M059J (cell line): ENCODE measurements around the gene CCL3. TPM values are rescaled to one million over a fixed set of nuclear protein-coding genes. Genes with fewer than 3 reads are reported as not detected.
"Not testable (repeated sequence)": the region's sequence is repeated elsewhere in the genome, so short reads cannot be mapped to it uniquely, and the experiment has no call there.

Source experiments
- DNase-seq: peaks from one replicate; pipeline ENCODE4 v3.0.0-alpha.2; 2012; ENCODE audit warnings: low read depth
- total RNA-seq: library from RNA; depleted of rRNA; stranded (reverse); fragments of >200 nt; shearing (Covaris generic); gene quantifications from 2 replicates; pipeline ENCODE4 v1.2.3, GENCODE V29; 2014

CCL3 gene
- total RNA-seq, 1 experiment from 2014 or later, result not detected

DNA sequence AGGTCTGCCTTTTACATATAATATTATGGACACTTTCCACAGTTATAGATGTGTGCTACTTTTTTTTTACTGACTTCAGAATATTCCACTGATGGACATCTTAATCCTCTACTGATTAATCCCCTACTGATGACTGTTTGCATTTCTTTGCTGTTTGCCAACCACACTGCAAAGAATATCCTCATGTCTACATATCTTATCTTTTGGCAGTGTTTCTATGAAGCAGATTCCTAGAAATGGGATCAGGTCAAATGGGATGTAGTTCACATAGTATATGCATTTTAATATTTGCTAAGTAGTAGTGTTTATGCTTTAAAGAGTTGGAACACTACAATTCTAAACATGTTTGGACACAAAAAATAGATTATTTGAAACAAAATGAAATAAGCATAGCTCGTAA lies 3.2 kb downstream of the CCL3 start:
- DNase-seq, result no peak

GRCh38 chr17:36085765-36086164 lies 4.2 kb downstream of the CCL3 start:
- DNase-seq, result no peak

DNA sequence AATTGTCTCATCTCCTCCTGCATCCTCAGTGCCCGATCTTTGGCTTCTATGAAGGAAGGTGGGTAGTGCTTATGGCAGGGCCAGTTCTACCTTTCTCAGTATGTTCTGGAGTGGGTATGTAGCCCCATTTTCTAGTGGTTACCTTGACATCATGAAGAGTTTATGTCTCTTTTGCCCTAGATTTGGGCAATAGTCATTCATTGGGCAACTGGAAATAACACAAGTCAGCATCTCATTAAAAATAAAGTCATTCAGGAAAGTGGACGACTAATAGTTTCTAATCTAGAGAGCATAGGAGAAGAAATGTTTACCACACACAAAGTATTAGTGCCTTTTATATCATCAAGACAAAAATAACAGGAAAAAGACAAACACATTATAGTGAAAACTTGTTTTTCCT lies 6.3 kb downstream of the CCL3 start:
- not testable (repeated sequence) for DNase-seq

GRCh38 chr17:36082482-36083120 lies 7.3 kb downstream of the CCL3 start:
- peak; percentile 1 for DNase-seq

DNA sequence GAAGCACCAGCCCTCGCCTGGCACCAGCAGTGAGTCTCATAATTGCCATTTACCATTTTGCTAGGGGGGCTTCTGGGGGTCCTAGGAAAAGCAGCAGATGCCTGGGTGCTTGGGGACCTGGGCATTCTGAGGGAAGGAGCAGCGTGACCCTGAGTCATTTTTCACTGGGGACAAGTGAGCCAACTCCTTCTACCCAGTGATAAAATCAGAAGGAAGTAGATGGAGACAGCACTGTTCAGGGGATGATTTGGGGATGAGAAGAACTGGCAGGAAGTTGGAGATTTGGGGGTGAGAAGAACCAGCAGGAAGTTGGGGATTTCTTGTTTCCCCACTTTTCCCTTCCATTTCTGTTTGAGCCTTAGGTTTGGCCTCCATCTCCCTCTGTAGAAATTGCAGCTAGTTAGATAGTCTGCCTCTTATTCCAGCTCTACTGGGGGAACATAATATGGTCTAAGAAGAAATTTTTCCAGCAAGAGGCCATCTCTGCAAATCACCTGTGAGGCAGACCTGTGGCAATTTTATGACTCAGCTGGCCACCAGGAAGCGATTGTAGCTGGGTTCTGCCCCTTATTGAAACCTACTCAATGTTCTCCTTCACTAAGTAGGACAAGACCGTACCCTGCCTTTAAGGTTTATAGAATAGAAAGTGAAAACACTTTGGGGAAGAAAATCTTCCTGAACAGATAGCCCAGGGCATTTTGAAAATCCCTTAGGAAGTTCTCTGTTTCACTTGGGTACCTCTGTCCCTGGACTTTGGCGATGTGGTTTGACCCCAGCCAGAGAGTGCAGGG lies 8.1 kb downstream of the CCL3 start:
- not testable (repeated sequence) for DNase-seq

GRCh38 chr17:36074365-36074764 lies 15.6 kb downstream of the CCL3 start:
- DNase-seq, result no peak

- DNase-seq, result peak; percentile 9
Observed at GRCh38 chr17:36072431-36073121, 17.4 kb downstream of the CCL3 start.

GRCh38 chr17:36071751-36072150 lies 18.2 kb downstream of the CCL3 start:
- no peak for DNase-seq

GRCh38 chr17:36070427-36070826 lies 19.5 kb downstream of the CCL3 start:
- DNase-seq, result no peak

DNA sequence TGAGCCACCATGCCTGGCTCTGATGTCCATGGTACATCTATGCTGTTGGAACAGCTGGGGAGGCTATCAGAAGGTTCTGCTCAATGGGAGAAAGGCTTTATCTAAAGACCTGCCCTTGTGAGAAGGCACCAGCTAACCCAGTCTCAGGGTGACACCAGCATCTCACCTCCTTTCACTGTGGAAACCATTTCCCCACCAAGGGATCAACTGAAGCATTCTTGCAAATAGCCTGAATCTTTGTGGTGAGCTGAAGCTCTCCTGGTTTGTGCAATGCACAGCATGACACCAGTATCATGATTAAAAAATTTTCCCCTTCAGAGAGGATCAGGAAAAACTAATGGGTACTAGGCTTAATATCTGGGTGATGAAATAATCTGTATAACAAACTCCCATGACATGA lies 20.8 kb downstream of the CCL3 start:
- DNase-seq, result no peak

DNA sequence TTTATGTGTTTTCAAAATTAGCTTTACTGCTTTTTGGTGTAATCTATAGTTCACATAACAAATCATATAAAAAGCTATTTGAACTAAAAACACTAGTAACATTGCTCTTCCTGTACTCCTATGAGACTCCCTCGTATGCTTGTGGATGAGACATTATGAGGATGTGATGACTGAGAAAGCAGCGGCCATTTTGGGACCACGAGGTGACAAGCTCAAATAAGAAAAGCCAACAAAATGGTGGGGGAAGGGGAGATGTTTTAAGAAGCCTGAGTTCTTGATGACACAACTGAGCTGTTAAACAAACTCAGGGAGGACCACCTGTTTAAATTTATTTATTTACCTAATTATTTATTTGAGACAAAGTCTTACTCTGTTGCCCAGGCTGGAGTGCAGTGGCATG lies 21.4 kb downstream of the CCL3 start:
- no peak for DNase-seq

DNA sequence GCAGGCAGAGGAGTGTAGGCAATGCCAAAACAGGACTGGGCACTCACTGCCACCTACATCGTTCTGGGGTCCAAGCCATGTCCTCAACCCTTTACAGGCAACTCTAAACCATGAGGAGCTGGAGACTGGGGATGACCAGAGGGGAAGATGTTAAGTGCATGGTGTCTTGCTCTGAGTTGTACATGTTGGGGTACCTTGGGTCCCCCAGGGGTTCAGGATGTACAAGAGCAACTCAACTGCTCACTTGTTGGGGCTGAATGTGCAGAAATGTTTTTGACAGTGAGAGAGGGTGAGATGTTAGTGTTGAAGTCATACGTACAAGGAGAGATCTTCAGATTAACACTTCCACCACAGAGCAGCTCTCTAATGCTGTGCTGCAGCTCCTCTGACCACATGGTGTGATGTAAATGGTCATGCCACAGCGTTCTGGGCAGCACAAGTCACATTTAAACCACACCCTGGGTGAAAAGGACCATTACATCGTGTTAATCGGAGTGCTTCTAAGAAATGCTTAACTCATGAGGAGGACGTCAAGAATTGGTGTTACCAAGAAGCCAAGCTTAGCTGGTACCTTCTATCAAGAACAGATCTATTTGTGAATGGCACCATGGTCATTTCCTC lies 23.5 kb downstream of the CCL3 start:
- DNase-seq, result no peak

DNA sequence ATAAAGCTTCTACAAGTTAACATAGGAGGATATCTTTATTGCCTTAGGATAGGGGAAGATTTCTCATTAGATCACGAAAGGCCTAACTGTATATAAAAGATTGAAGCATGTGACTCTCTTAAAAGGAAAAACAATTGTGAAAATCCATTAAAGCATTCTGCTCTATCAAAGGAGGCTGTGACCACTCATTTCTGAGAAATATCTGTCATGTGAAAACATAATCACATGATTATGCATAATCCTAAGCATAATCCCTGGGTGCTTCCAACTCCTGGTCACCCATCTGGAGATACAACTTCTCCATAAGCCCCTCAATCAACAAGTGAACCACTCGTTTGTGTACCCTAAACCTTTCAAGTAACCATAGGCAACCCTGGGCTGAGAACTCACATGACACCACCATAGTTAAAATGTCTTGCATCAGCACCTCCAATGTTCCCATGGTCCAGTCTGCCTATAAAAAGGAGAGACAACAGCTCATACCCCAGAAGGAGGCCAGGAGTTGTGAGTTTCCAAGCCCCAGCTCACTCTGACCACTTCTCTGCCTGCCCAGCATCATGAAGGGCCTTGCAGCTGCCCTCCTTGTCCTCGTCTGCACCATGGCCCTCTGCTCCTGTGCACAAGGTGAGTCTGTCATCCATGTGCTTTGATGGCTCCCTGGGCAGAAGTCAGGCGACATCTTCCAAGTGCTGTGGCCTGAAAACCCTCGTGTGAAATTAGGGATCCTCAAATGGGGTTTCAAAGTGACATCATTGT lies 26.0 kb downstream of the CCL3 start, which contains the start of gene CCL18:
Gene CCL18, plus strand, starts transcription at position 487 of the 756 bp plus-strand sequence. Its CDS starts 71 bp downstream, at position 558.
- no peak for DNase-seq

DNA sequence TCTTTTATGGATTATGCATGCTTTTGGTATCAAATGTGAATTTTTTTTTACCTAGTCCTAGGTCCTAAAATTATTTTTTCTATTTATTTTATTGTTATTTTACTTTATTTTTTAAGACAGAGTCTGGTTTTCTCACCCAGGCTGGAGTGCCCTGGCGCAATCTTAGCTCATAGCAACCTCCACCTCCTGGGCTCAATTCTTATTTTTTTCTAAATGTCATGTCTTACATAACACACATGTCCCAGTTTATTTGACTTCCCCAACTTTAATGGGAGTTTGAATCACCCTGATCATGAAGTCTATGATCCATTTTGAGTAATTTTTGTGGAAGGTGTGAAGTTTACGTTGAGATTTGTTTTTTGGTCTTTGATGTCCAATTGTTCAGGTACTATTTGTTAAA lies 29.1 kb downstream of the CCL3 start:
- no peak for DNase-seq

GRCh38 chr17:36059406-36059805 lies 30.5 kb downstream of the CCL3 start:
- no peak for DNase-seq

DNA sequence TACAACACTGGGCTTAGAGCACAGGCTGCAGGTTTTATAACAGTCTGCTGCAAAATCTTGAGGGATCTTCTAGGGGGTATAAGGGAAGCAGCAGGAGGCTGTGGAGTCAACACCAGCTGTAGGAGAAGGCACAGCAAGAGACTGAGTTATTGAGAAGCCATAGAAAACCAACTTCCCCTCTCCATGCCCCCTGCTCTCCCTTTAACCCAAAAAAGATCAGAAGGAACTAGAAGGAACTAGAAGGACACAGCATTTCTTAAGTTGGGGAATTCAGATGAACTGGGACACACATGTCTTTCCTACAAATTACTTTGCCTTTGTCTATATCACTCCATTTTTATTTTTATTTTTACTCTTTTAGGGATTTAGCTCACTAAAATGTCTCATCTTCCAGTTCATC lies 32.0 kb downstream of the CCL3 start:
- DNase-seq, result no peak

GRCh38 chr17:36055921-36056520 lies 33.9 kb downstream of the CCL3 start:
- DNase-seq, result no peak

DNA sequence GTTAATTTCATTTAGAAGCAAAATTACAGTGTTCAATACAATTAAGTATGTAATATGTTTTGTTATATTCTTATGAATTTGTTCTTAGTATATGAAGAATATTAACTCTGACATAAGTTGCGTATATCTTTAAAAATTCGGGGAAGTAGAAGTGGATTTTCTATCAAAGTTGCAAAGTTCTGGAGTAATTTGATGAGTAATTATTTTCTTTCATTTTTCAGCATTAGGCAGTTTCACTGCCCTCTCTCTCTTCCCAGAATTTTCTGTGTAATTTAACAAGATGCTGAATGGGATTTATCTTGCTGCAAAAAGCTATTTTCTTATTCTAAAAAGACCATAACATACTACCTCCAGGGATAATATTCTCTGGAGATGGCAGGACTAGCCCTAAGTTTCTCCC lies 34.8 kb downstream of the CCL3 start:
- no peak for DNase-seq

DNA sequence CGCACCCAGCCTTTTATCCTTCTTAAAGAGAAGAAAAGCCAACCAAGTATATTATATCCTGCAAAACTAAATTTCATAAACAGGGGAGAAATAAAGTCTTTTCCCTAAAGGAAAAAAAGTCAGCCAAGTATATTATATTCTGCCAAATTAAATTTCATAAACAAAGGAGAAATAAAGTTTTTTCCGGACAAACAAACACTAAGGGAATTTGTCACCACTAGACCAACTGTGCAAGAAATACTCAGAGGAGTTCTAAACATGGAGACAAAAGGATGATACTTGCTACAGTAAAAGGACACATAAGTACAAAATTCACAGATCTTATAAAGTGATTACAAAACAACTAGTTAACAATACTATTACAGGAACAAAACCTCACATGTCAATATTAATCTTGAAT lies 40.3 kb downstream of the CCL3 start:
- DNase-seq, result no peak

DNA sequence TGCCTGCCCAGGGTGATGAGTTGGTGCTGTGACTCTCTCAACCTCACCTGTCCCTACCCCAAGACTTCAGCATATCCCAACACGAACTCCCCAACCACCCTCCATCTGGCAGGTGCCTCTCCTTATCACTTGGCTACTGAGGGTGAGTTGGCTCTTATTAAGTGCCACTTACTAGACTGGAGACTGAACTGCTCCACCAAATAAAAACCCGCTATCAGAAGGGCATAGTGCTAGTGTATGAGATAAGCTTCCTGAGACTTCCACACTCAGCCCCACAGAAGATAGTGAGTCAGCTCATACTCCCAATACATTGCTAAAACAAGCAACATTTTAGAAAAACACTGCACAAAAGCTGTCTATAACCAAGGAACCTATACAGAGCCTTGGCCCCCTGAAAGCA lies 41.9 kb downstream of the CCL3 start:
- DNase-seq, result no peak
